Activated naive CD8-positive, alpha-beta T cell treated with anti-CD3 and anti-CD28 coated beads for 36 hours (primary cell): ENCODE data around the gene MCCC2. TPM values are rescaled to one million over a fixed set of nuclear protein-coding genes. Genes with fewer than 3 reads are reported as not detected.
"Not testable (repeated sequence)": the region's sequence is repeated elsewhere in the genome, so short reads cannot be mapped to it uniquely, and the experiment has no call there.

ENCODE experiments used
- DNase-seq: peaks from one replicate; pipeline ENCODE4 v3.0.0; 2021
- H3K27ac Mint-ChIP-seq: one replicate; pipeline ENCODE4 v1.8.0; 2022; ENCODE audit warnings: mild to moderate bottlenecking, moderate library complexity, mixed read lengths
- H3K27me3 Mint-ChIP-seq: one replicate; pipeline ENCODE4 v1.8.0; 2022; ENCODE audit warnings: mild to moderate bottlenecking, mixed read lengths
- H3K36me3 Mint-ChIP-seq: one replicate; pipeline ENCODE4 v1.8.0; 2021; ENCODE audit warnings: mild to moderate bottlenecking, mixed read lengths
- H3K4me1 Mint-ChIP-seq: one replicate; pipeline ENCODE4 v1.8.0; 2021; ENCODE audit warnings: mixed read lengths
- H3K4me3 Mint-ChIP-seq: one replicate; pipeline ENCODE4 v1.8.0; 2022; ENCODE audit warnings: mild to moderate bottlenecking, moderate library complexity, mixed read lengths
- H3K9me3 Mint-ChIP-seq: one replicate; pipeline ENCODE4 v1.8.0; 2022; ENCODE audit warnings: mixed read lengths
- total RNA-seq, 2 experiments: library from RNA; stranded (reverse); gene quantifications; one replicate each; pipeline ENCODE4 v1.2.3, GENCODE V29; 2021

The MCCC2 gene
- total RNA-seq, 2 experiments from 2014 or later = 72.6 to 74.7 TPM

- H3K9me3 Mint-ChIP-seq = peaks cover 2% of the 10 kb centered on the region
- H3K36me3 Mint-ChIP-seq = peaks cover 52% of the 10 kb centered on the region
- H3K27ac Mint-ChIP-seq = no peak overlapping the region
- no peaks in the 10 kb centered on the region for H3K27me3 Mint-ChIP-seq
- peaks cover 16% of the 10 kb centered on the region for H3K4me1 Mint-ChIP-seq
- no peak overlapping the region for H3K4me3 Mint-ChIP-seq
- no peak for DNase-seq
Observed at GRCh38 chr5:71623221-71623794, 36.2 kb downstream of the MCCC2 start.

- H3K4me1 Mint-ChIP-seq = peaks cover 3% of the 10 kb centered on the region
- no peak overlapping the region for H3K27ac Mint-ChIP-seq
- peaks cover 33% of the 10 kb centered on the region for H3K36me3 Mint-ChIP-seq
- no peak for DNase-seq
- H3K27me3 Mint-ChIP-seq = no peaks in the 10 kb centered on the region
- H3K4me3 Mint-ChIP-seq = no peak overlapping the region
- peaks cover 2% of the 10 kb centered on the region for H3K9me3 Mint-ChIP-seq
Observed at GRCh38 chr5:71629950-71630349, 42.8 kb downstream of the MCCC2 start.

GRCh38 chr5:71631070-71631469 is 43.9 kb downstream of the MCCC2 start:
- H3K27ac Mint-ChIP-seq = no peak overlapping the region
- DNase-seq = no peak
- peaks cover 33% of the 10 kb centered on the region for H3K36me3 Mint-ChIP-seq
- no peaks in the 10 kb centered on the region for H3K27me3 Mint-ChIP-seq
- H3K9me3 Mint-ChIP-seq = peaks cover 2% of the 10 kb centered on the region
- H3K4me1 Mint-ChIP-seq = no peaks in the 10 kb centered on the region
- H3K4me3 Mint-ChIP-seq = no peak overlapping the region

- H3K27ac Mint-ChIP-seq = no peak overlapping the region
Observed at GRCh38 chr5:71632168-71632567, 45.0 kb downstream of the MCCC2 start.

GRCh38 chr5:71633255-71634155 is 46.4 kb downstream of the MCCC2 start:
- no peak for DNase-seq
- no peaks in the 10 kb centered on the region for H3K9me3 Mint-ChIP-seq
- H3K27ac Mint-ChIP-seq = no peak overlapping the region
- H3K27me3 Mint-ChIP-seq = no peaks in the 10 kb centered on the region
- H3K4me1 Mint-ChIP-seq = no peaks in the 10 kb centered on the region
- peaks cover 26% of the 10 kb centered on the region for H3K36me3 Mint-ChIP-seq
- H3K4me3 Mint-ChIP-seq = no peak overlapping the region

More at GRCh38 chr5:71632168-71632567, 45.0 kb downstream of the MCCC2 start:
- peaks cover 23% of the 10 kb centered on the region for H3K36me3 Mint-ChIP-seq
- no peaks in the 10 kb centered on the region for H3K4me1 Mint-ChIP-seq
- H3K4me3 Mint-ChIP-seq = no peak overlapping the region
- H3K27me3 Mint-ChIP-seq = no peaks in the 10 kb centered on the region
- no peak for DNase-seq
- H3K9me3 Mint-ChIP-seq = no peaks in the 10 kb centered on the region

- H3K4me1 Mint-ChIP-seq = no peaks in the 10 kb centered on the region
- no peak for DNase-seq
- no peak overlapping the region for H3K4me3 Mint-ChIP-seq
- H3K36me3 Mint-ChIP-seq = peaks cover 20% of the 10 kb centered on the region
- H3K9me3 Mint-ChIP-seq = no peaks in the 10 kb centered on the region
- H3K27ac Mint-ChIP-seq = no peak overlapping the region
- H3K27me3 Mint-ChIP-seq = no peaks in the 10 kb centered on the region
Observed at GRCh38 chr5:71637133-71637532, 50.0 kb downstream of the MCCC2 start.

GRCh38 chr5:71640408-71640807 is 53.3 kb downstream of the MCCC2 start:
- H3K27me3 Mint-ChIP-seq = no peaks in the 10 kb centered on the region
- H3K36me3 Mint-ChIP-seq = peaks cover 9% of the 10 kb centered on the region
- no peaks in the 10 kb centered on the region for H3K9me3 Mint-ChIP-seq
- DNase-seq = no peak
- no peak overlapping the region for H3K4me3 Mint-ChIP-seq
- H3K27ac Mint-ChIP-seq = no peak overlapping the region
- no peaks in the 10 kb centered on the region for H3K4me1 Mint-ChIP-seq

GRCh38 chr5:71645030-71645429 is 57.9 kb downstream of the MCCC2 start:
- Mint-ChIP-seq H3K4me3 (no peak overlapping the region), H3K4me1 (peaks cover 7% of the 10 kb centered on the region), H3K27ac (no peak overlapping the region), H3K36me3 (peaks cover 22% of the 10 kb centered on the region), H3K27me3 (no peaks in the 10 kb centered on the region), H3K9me3 (no peaks in the 10 kb centered on the region)
- no peak for DNase-seq

- Mint-ChIP-seq H3K27ac (peak overlapping the region; percentile 34), H3K4me1 (peaks cover 23% of the 10 kb centered on the region), H3K36me3 (peaks cover 49% of the 10 kb centered on the region)
- not testable (repeated sequence) for H3K4me3 Mint-ChIP-seq, H3K9me3 Mint-ChIP-seq, DNase-seq, H3K27me3 Mint-ChIP-seq
Observed at GRCh38 chr5:71650940-71651339, 63.8 kb downstream of the MCCC2 start.

- no peaks in the 10 kb centered on the region for H3K27me3 Mint-ChIP-seq
- peak; percentile 55 for DNase-seq
- no peaks in the 10 kb centered on the region for H3K9me3 Mint-ChIP-seq
- peak overlapping the region; percentile 34 for H3K27ac Mint-ChIP-seq
- no peak overlapping the region for H3K4me3 Mint-ChIP-seq
- H3K36me3 Mint-ChIP-seq = peaks cover 46% of the 10 kb centered on the region
- H3K4me1 Mint-ChIP-seq = peaks cover 23% of the 10 kb centered on the region
Observed at GRCh38 chr5:71651579-71651978, 64.4 kb downstream of the MCCC2 start.

- Mint-ChIP-seq H3K9me3 (no peaks in the 10 kb centered on the region), H3K4me3 (no peak overlapping the region), H3K27ac (no peak overlapping the region), H3K36me3 (peaks cover 48% of the 10 kb centered on the region), H3K27me3 (no peaks in the 10 kb centered on the region), H3K4me1 (peaks cover 23% of the 10 kb centered on the region)
- no peak for DNase-seq
Observed at GRCh38 chr5:71652349-71652748, 65.2 kb downstream of the MCCC2 start.

- H3K4me3 Mint-ChIP-seq = no peak overlapping the region
- H3K36me3 Mint-ChIP-seq = peaks cover 52% of the 10 kb centered on the region
Observed at GRCh38 chr5:71652803-71653543, 65.8 kb downstream of the MCCC2 start.

GRCh38 chr5:71658916-71659662 is 71.9 kb downstream of the MCCC2 start:
- Mint-ChIP-seq H3K9me3 (no peaks in the 10 kb centered on the region), H3K4me1 (no peaks in the 10 kb centered on the region), H3K27ac (no peak overlapping the region), H3K4me3 (no peak overlapping the region), H3K36me3 (peaks cover 18% of the 10 kb centered on the region), H3K27me3 (no peaks in the 10 kb centered on the region)
- DNase-seq = no peak

More at GRCh38 chr5:71652803-71653543, 65.8 kb downstream of the MCCC2 start:
- peaks cover 23% of the 10 kb centered on the region for H3K4me1 Mint-ChIP-seq
- H3K27me3 Mint-ChIP-seq = no peaks in the 10 kb centered on the region
- DNase-seq = no peak
- H3K9me3 Mint-ChIP-seq = no peaks in the 10 kb centered on the region
- no peak overlapping the region for H3K27ac Mint-ChIP-seq

GRCh38 chr5:71662381-71662780 is 75.2 kb downstream of the MCCC2 start:
- no peaks in the 10 kb centered on the region for H3K9me3 Mint-ChIP-seq
- H3K4me3 Mint-ChIP-seq = no peak overlapping the region
- H3K27me3 Mint-ChIP-seq = no peaks in the 10 kb centered on the region
- no peak overlapping the region for H3K27ac Mint-ChIP-seq
- H3K4me1 Mint-ChIP-seq = no peaks in the 10 kb centered on the region
- H3K36me3 Mint-ChIP-seq = peaks cover 12% of the 10 kb centered on the region
- no peak for DNase-seq
